ENCODE measurements around the gene STPG2.

STPG2 gene

DNA sequence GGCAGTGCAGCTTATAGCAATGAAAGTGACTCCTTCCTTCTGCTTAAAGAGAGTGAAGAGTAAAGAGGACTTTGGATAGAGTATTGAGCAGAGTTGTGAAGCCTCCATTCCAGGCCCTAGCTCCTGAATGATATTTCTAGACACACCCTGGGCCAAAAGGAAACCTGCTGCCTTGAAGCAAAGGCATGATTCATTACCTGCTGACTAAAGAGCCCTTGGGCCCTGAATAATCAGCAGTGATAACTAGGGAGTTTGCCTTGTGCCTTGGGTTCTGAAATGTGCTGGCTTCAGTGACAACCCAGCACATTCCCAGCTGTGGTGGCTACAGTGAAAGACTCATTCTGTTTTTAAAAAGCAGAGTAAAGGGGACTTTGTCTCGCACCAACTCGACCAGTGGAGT lies 49.2 kb downstream of the STPG2 start:
- DNase-seq (ENCODE audit: low read depth in 2 of 3, low spot score in 2 of 3), result no peak

DNA sequence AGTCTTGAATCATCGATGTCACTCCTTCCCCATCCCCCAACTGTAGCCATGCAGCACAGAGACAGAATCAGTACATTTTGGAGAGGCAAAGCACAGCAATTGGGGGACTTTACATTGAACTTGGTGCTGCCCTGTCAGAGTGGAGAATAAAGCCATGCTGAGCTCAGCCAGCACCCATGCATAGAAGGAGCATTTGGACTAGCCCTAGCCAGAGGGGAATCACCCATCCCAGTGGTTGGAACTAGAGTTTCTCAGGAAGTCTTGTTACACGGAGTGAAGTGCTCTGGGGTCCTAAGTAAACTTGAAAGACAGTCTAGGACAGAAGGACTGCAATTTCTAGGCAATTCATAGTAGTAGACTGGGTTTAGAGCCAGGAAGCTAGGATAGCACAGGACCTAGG lies 49.6 kb downstream of the STPG2 start:
- no peak for DNase-seq (ENCODE audit: low read depth in 2 of 3, low spot score in 2 of 3)

DNA sequence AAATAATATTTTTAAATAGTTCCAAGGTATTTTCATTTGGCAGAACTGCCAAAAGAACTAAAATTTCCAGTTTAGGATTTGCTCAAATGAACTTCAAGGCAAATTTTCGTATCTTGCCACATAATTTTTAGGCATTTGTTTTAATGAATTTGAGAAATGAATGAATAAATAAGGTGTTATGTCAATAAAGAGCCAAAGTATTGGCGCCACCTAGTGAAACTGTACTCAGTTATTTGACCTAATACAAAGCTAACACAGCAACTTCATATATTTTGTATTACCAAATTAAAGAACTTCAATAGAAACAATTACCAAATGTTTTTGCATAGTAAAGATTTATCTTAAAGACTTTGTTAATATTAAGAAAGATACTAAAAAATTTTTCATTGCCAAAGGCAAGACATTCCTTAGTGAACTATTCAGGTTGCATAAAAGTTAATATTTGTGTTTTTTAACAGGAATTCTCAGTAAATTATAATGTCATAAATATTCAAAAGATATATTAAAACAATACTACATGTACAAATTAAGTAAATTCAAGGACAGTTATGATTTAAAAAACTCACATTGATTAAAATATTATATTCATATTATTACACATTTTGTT lies 50.3 kb downstream of the STPG2 start:
- no peak for DNase-seq (ENCODE audit: low read depth in 2 of 3, low spot score in 2 of 3)

DNA sequence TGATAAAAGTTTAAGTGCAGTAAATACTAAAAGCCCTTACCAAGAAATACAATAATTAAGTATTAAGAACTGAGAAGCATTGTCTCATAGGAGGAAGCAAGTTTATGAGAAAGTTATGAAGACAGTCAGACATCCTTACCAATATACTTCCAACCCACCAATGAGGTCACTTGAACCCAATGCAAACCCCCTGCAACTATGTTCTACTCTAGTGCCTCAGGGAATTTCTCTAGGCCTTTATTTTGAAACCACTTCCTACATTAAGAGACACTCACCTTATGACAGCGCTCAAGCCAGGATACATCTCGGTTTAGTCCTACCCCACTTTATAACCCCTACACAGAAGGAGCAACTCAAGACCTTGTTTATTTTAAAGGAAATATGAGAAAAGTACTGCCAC lies 61.3 kb downstream of the STPG2 start:
- DNase-seq (ENCODE audit: low read depth in 2 of 3, low spot score in 2 of 3), result no peak

DNA sequence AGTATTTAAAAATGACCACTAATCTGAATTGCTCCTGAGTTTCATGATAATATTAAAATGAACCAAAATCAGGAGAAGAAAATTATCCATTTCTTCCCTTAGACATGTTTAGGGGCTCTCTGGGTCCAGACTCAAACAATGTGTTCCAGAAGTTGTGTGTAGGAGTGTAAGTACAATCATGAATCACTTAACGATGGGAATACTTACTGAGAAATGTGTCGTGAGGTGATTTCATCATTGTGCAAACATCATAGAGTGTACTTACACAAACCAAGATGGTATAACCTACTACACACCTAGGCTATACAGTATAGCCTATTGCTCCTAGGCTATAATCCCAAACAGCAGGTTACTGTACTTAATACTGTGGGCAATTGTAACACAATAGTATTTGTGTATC lies 74.8 kb downstream of the STPG2 start:
- DNase-seq (ENCODE audit: low read depth in 2 of 3, low spot score in 2 of 3), result no peak

DNA sequence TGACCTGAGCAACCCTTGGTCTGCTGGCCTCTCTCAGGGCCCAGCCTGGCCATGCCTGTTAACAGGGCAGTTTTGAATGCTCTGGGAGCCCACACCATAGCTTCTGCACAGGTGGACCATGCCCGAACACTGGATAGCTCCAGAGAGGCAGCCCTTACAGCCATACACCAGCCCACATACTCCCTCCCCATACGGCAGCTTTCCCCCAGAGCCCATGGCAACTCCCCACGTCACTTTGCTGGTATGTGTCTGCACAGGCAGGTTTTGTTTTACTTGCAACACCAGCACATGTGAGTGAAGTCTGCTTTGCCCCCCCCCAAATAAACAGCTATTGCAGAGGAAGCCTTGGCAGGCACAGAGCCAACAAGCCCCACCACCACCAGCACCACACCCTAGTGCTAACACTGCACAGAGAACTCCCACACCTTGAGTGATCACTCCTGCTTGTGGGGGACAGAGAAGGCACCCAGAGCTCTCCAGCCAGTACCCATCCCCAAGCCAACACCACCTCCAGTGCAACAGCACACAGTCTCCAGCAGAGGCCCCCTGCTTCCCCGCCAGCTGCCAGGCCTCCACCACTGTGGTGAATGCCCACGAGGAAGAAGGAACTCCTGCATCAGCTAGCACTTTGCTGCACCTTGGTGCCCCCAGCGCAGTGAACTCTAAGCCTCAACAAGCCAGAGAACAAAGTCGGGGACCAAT lies 87.3 kb downstream of the STPG2 start:
- DNase-seq (ENCODE audit: low read depth in 2 of 3, low spot score in 2 of 3), result no peak

DNA sequence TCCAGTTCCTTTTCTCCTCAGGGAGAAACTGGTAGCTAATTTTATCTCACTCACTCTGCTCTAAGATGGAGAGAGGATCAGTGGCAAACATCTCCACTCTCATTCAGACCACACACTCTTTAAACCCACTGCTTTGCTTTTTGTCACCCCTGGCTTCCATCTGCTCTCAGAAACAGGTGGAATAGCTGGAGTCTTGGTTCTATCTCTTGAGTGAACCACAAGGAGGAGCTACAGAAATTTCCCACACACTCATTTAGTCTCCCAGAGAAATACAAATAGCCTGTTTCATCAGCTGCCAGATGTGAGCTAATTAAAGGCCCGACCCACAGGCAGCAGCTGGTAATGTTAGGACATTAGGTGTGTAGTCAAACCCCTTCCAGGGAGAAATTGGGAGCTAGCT lies 96.6 kb downstream of the STPG2 start:
- no peak for DNase-seq (ENCODE audit: low read depth in 2 of 3, low spot score in 2 of 3)

DNA sequence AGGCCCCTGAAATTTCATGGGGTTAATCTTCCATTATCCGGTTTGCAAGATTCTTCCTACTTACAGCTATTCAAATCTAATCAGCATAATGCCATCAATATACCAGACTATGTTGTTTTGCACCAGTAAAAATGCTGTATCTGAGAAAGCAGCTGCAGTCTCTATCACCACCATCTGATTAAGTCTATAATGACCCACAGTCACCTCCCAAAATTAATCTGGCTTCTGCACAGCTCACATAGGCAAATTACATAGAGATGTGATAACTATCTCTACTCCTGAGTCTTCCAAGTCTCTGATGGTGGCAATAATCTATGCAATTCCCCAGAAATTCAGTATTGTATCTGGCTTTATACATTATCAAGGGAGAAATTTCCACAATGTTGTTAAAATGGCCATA lies 113.2 kb downstream of the STPG2 start:
- no peak for DNase-seq (ENCODE audit: low read depth in 2 of 3, low spot score in 2 of 3)

DNA sequence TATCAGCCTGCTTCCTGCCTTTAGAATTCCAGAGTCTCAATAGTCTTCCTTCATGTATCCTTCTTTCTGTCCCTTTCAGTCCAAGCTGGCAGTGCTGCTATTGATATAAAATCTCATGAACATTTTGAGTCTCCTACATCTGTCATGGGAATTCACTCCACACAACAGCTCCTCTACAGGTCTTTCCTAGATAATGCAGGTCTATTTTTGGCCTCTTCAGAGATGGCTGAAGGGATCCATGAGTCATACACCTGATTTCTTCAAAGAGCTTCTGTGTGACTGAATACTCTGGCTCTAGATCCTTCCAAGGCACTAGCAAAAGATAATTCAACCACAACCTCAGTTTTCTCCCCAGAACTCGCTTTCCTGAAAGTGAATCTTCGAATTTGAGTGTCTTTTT lies 115.4 kb downstream of the STPG2 start:
- no peak for DNase-seq (ENCODE audit: low read depth in 2 of 3, low spot score in 2 of 3)

DNA sequence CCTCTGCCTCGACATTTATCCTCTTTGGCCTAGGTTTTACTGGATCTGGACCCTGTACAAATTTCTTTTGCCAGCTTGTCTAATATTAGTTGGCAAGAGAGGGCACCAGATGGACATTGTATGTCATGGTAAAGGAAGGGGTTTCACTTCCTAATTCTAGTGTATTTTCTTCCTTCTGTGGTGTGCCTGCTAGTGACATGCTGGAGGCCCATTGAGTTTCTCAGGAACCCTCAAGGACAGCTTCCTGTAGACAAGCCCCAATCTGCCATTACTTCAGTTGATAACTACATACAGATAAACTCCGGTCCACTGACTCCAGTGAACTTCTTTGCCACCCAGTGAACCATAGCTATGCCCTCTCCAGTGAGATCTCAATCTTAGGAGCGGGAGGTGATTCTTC lies 116.9 kb downstream of the STPG2 start:
- DNase-seq (ENCODE audit: low read depth in 2 of 3, low spot score in 2 of 3), result no peak

DNA sequence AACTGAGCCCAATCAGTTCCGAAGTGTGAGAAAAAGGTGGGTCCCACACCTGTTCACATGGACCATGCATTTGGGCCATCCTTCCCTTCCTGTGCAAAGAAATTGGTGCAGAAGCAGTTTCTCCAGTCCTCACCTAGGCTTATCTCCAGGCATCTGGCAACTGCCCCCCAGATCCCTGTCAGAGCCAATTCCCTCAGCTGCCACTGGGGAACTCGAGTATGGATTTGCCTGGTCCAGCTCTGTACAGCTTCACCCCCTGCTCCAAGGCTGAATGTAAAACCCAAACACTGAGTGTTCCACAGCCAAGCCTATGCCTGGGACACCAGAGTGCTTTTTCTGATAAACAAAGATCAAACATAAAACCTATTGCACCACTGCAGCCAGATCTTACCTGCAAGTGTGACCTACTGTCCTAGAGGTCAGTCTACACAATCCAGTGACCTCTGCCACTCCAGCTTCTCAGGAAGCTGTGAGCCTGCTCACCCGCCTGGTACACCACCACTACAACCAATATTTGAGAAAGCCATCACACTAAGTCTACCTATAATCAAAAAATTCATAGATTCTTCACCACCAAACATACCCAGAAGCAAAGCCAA lies 136.4 kb downstream of the STPG2 start:
- DNase-seq (ENCODE audit: low read depth in 2 of 3, low spot score in 2 of 3), result no peak

DNA sequence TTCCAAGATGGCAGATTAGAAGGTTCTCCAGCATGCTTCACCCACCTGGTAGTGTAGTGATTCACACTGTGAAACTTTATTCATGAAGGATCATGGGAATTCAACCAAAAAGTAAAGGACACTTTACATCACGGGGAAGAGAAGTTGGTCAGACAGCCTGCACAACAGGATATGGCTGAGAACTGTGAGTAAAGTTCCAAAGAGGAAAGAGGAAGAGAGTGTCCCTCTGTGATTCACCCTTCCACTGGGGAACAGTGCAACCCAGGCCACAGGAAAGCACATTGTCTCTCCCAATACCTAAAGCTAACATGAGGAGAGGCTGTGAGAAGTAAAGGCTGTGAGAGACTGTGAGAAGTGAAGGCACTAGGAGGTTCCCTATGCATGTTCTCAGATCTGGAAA lies 137.2 kb downstream of the STPG2 start:
- no peak for DNase-seq (ENCODE audit: low read depth in 2 of 3, low spot score in 2 of 3)

DNA sequence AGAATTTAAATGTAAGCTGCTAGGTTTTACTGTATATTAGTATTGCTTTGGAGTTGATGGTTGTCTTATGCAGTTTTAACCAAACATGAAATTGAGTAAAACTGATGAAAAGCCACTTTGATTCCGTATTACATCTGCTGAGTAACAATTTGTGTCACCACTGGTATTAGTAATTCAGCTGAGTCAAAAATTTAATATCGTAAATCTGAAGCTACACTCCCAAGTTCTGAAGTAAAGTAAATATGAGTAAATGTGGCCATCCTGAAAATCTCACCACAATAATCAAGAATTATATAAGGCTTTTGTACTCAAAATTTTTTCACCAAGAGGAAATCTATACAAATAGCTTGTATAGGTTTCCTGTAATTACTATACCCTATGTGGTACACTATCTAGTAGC lies 142.3 kb downstream of the STPG2 start:
- no peak for DNase-seq (ENCODE audit: low read depth in 2 of 3, low spot score in 2 of 3)

DNA sequence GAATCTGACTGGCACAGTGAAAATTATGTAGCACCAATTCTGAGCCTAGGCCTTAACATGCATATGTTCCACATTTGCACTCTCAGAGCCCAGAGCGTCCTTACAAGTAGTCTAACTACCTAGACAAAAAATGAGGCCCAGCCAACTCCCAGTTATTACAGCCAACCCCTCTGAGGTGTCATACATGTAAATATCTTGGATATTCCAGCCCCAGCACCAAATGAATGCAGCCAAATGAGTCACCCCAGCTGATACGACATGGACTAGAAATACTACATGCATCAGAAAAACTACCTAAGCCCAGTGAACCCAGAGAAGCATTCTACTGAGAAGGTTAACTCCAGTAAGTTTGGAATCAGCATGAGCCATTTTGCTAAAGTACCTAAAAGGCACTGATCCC lies 145.1 kb downstream of the STPG2 start:
- no peak for DNase-seq (ENCODE audit: low read depth in 2 of 3, low spot score in 2 of 3)

DNA sequence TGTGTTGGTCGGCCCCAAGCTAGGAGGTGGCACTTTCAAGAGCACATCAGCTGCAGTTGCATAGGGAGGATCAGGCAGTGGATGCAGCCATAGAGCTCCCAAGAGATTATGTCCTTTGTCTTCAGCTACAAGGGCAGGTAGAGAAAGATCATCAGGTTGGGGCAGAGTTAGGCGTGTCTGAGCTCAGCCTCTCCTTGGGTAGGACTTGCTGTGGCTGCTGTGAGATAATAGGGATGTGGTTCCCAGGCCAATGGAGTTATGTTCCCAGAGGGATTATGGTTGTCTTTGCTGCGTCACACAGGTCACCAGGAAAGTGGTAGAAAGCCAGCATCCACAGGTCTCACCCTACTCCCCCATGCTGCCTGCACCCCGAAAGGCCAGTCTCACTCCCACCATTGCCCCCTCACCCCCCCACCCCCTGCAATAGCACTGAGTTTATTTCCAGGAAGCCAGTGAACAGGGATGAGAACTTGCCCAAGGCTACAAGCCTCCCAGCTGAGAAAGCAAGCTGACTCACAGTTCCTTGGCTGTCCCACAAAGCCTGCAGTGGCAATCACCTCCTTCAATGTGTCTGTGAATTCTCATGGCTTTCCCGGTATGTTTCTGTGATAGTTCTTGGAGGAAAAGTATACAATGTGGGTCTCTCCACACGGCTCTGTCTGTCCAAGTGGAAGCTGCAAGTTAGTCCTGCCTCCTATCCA lies 148.4 kb downstream of the STPG2 start:
- no peak for DNase-seq (ENCODE audit: low read depth in 2 of 3, low spot score in 2 of 3)

DNA sequence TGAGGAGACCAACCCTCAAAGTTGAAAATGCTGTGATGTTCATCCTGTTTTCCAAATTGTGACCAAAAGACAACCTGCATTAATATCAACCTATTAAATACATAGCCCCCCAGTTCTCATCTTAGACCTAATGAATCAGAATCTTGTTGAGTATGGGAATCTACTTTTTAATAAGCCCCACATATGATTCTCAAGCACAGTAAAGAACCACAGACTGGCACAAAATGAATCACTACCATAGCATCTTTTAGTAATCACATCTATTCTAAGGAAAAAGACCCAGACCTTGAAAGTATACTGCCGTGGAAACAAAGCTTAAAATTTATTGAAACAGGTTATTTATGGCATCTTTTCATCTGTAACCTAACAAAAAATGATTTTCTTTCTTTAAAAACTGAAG lies 152.9 kb downstream of the STPG2 start:
- no peak for DNase-seq (ENCODE audit: low read depth in 2 of 3, low spot score in 2 of 3)

DNA sequence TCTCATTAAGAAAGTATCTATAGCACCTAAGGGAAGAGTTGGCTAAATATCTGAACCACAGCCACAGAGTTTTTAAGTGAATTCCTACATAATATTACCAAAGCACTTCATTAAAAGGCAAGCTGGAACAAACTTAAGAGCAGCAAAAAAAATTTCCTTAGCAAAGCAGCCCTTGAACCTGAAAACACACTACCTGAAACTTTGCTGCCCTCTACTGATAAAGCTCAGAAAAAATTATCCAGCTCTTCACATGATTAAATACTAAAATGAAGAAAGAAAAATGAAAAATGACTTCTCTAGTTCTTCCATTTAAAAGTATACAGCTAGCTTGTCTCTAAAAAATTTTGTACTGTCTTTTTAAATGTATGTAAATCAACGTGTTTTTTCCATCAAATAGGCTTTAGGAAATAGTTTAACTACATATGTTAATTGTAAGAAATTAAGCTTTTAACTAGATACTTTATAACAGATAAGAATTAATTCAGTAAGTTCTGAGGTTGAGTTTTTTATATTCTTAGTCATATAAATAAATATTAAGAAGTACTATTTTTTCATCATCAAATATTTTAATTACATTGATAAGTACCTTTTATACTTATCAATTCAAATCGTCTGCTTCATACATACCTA lies 156.1 kb downstream of the STPG2 start:
- no peak for DNase-seq (ENCODE audit: low read depth in 2 of 3, low spot score in 2 of 3)

DNA sequence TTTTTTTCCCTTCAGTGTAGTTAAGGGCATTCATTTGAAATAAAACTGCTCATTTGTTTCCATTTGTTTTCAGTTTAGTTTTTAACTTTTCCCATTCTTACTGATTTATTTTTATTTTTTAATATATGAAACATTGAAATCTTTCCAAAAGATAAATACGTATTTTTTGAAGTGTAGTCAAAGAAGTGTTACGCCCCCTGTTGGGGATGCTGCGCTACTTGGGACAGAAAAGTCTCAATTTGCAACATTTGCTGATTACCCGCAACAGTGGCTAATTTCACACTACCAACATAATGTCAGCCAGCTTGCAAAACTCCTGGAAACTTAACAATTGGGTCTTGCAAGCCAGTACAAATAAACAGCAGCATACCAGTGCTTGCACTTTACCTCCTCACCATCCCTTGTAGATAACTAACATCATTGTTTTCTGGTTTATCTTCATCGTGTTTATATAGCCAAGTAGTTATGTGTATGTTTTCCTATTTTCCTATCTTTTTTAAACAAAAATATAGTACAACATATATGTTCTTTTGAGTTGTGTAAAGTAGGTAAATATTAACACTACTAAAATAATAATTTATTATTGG lies 158.6 kb downstream of the STPG2 start:
- no peak for DNase-seq (ENCODE audit: low read depth in 2 of 3, low spot score in 2 of 3)

DNA sequence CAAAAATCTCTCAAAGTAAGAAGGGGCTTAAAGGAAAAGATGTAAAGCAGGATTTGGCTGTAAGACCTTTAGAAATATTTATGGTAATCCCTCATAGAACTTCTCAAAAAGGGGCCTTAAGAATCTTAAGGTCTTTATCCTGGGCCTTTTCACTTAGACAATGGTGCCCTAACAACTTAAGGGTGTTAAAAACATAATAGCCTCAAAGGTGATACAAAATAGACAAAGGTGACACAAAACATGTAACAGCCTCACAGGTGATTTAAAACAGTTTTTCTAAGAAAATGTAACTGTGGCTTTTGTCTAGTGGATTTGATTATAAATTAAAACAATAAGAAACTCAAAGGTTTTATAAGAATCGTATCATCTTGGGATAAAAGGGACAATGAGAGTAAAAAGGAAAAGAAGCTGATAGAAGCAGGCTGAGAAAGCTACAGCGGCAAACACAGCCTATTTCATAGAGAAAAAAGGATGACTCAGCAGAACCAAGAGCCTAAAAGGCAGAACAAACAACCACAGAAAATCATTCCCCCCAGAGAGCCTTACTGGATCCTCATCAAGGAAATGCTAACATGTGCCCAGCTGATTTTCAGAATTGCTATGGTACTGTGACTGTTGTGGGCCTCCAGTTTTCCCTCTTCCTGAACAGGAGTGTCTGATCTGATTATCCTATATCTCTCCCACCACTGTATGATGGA lies 164.3 kb downstream of the STPG2 start:
- no peak for DNase-seq (ENCODE audit: low read depth in 2 of 3, low spot score in 2 of 3)

DNA sequence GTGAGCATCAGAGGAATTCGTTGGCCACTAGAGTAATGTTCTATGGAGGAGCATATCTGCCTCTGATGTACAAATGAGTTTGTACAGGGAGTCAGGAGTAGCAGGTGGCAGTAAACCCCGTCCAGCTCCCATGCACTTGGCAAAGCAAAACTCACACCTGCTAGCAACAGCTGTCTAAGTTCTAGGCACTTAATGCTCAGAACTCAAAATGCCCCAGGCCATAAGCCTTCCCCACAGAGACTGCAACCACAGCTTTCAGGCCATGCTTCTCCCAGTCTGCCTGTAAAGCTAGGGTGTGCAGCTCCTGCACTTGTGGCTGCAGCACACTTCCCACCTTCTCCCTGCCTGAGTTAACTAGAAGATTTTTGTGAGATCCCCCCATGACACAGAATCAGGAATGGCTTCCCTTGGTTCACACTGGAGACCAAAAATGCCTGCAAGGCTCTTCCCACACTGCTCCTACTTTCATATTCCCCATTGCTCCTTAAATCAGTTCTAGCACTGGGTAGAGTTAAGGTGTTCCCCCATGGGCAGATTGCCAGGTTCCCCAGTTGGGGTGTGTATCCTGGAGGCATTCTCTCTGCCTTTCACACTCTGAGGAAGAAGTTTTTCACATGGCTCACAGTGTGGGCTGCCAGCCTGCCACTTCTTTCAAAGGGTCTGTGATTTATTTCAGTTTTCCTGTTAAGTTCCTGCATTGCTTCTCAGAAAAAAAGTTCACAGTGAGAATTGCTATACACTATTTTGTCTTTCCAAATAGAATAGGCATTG lies 189.9 kb downstream of the STPG2 start:
- DNase-seq (ENCODE audit: low read depth in 2 of 3, low spot score in 2 of 3), result no peak

All from activated CD8-positive, alpha-beta memory T cell treated with anti-CD3 and anti-CD28 coated beads for 48 hours (primary cell).